ENCODE data around the gene WAS.
"Not testable (repeated sequence)": the region's sequence is repeated elsewhere in the genome, so short reads cannot be mapped to it uniquely, and the experiment has no call there.

The WAS gene

DNA sequence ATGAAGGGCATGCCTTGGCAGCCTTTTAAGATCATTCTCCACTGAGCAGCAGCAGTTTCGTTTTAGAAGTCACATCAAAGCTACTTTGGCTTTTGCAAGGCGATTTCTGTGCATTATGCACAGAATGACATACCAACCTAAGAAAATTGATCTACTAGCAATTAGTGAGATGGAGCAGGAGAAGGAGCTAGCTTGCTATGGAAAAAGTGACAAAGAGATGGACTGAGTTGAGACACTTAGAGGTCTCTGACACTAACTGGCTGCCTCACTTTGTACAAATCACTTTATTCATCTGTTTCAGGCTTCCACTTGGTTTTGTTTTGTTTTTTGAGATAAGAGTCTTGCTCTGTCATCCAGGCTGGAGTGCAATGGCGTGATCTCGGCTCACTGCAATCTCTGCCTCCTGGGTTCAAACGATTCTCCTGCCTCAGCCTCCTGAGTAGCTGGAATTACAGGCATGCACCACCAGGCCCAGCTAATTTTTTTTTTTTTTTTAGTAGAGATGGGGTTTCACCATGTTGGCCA, 31.5 kb upstream of the WAS start:
- DNase-seq; H3K27ac ChIP-seq (ENCODE audit: low read depth, low read length); H3K4ac ChIP-seq (ENCODE audit: low read depth, low read length); H2BK120ac ChIP-seq (ENCODE audit: low read depth, low read length); H3K23ac ChIP-seq (ENCODE audit: low read length); H2BK15ac ChIP-seq (replicated peaks; ENCODE audit: low read depth); H2BK5ac ChIP-seq (ENCODE audit: low read length); H2AK5ac ChIP-seq (ENCODE audit: low read length); H3K4me2 ChIP-seq (ENCODE audit: low read length); H3K36me3 ChIP-seq (ENCODE audit: control insufficient read depth, insufficient read depth, low read length); H3K9ac ChIP-seq (ENCODE audit: low read length); H3K4me3 ChIP-seq (ENCODE audit: low read length); H3K4me1 ChIP-seq (ENCODE audit: control insufficient read depth, low read depth, low read length); H4K8ac ChIP-seq (ENCODE audit: low read depth, low read length); H4K5ac ChIP-seq (ENCODE audit: low read length); H3K56ac ChIP-seq (ENCODE audit: low read length); H3K18ac ChIP-seq (ENCODE audit: low read length); H3K79me1 ChIP-seq (ENCODE audit: low read length); H3K27me3 ChIP-seq (ENCODE audit: insufficient read depth, low read length, poor library complexity); H3K79me2 ChIP-seq (ENCODE audit: control insufficient read depth, insufficient read depth, low read length): not testable (repeated sequence)
- WGBS (ENCODE audit: extremely low coverage, insufficient coverage, low lambda C conversion rate) = no CpG with 5 or more reads among the region's 5 CpGs

DNA sequence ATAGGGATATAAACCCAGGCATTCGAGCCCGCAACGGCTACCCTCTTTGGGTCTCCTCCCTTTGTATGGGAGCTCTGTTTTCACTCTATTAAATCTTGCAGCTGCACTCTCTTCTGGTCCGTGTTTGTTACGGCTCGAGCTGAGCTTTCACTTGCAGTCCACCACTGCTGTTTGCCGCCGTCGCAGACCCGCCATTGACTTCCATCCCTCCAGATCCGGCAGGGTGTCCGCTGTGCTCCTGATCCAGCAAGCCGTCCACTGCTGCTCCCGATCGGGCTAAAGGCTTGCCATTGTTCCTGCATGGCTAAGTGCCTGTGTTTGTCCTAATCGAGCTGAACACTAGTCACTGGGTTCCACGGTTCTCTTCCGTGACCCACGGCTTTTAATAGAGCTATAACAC, 28.9 kb upstream of the WAS start:
- H3K4ac ChIP-seq (ENCODE audit: low read depth, low read length); H3K23ac ChIP-seq (ENCODE audit: low read length): not testable (repeated sequence)
- no CpG with 5 or more reads among the region's 19 CpGs for WGBS (ENCODE audit: extremely low coverage, insufficient coverage, low lambda C conversion rate)

DNA sequence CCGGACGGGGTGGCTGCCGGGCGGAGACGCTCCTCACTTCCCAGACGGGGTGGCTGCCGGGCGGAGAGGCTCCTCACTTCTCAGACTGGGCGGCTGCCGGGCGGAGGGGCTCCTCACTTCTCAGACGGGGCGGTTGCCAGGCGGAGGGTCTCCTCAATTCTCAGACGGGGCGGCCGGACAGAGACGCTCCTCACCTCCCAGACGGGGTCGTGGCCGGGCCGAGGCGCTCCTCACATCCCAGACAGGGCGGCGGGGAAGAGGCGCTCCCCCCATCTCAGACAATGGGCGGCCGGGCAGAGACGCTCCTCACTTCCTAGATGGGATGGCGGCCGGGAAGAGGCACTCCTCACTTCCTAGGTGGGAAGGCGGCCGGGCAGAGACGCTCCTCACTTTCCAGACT, 23.9 kb upstream of the WAS start:
- not testable (repeated sequence) for H3K79me2 ChIP-seq (ENCODE audit: control insufficient read depth, insufficient read depth, low read length); H3K4ac ChIP-seq (ENCODE audit: low read depth, low read length); H3K56ac ChIP-seq (ENCODE audit: low read length); H4K5ac ChIP-seq (ENCODE audit: low read length); H2AK5ac ChIP-seq (ENCODE audit: low read length); H3K4me1 ChIP-seq (ENCODE audit: control insufficient read depth, low read depth, low read length); H3K18ac ChIP-seq (ENCODE audit: low read length); H3K36me3 ChIP-seq (ENCODE audit: control insufficient read depth, insufficient read depth, low read length); H3K4me2 ChIP-seq (ENCODE audit: low read length); H2BK120ac ChIP-seq (ENCODE audit: low read depth, low read length); DNase-seq; H3K9ac ChIP-seq (ENCODE audit: low read length); H3K79me1 ChIP-seq (ENCODE audit: low read length); H4K8ac ChIP-seq (ENCODE audit: low read depth, low read length); H2BK15ac ChIP-seq (replicated peaks; ENCODE audit: low read depth); H3K27ac ChIP-seq (ENCODE audit: low read depth, low read length); H3K4me3 ChIP-seq (ENCODE audit: low read length); H2BK5ac ChIP-seq (ENCODE audit: low read length); H3K27me3 ChIP-seq (ENCODE audit: insufficient read depth, low read length, poor library complexity); H3K23ac ChIP-seq (ENCODE audit: low read length)
- no CpG with 5 or more reads among the region's 34 CpGs for WGBS (ENCODE audit: extremely low coverage, insufficient coverage, low lambda C conversion rate)

More for the DNA sequence above, 28.9 kb upstream of the WAS start:
- not testable (repeated sequence) for H3K79me1 ChIP-seq (ENCODE audit: low read length); H4K5ac ChIP-seq (ENCODE audit: low read length); H3K4me2 ChIP-seq (ENCODE audit: low read length); H3K18ac ChIP-seq (ENCODE audit: low read length); DNase-seq; H3K27me3 ChIP-seq (ENCODE audit: insufficient read depth, low read length, poor library complexity); H2BK15ac ChIP-seq (replicated peaks; ENCODE audit: low read depth); H2BK120ac ChIP-seq (ENCODE audit: low read depth, low read length); H4K8ac ChIP-seq (ENCODE audit: low read depth, low read length); H3K27ac ChIP-seq (ENCODE audit: low read depth, low read length); H3K79me2 ChIP-seq (ENCODE audit: control insufficient read depth, insufficient read depth, low read length); H3K4me3 ChIP-seq (ENCODE audit: low read length); H3K56ac ChIP-seq (ENCODE audit: low read length); H3K9ac ChIP-seq (ENCODE audit: low read length); H2BK5ac ChIP-seq (ENCODE audit: low read length); H3K36me3 ChIP-seq (ENCODE audit: control insufficient read depth, insufficient read depth, low read length); H3K4me1 ChIP-seq (ENCODE audit: control insufficient read depth, low read depth, low read length); H2AK5ac ChIP-seq (ENCODE audit: low read length)

DNA sequence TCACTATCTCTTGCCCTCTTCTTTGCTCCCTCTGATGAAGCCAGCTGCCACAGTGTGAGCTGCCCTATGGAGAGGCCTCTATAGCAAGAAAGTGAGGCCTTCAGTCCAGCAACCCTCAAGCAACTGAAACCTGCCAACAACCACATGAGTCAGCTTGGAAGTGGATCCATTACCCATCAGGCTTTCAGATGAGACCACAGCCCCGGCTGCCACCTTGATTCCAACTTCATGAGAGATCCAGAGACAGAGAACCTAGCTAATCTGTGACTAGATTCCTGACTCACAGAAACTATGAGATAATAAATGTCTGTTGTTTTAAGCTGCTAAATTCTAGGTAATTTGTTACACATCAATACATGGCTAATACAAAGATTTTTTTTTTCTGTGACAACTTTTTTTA, 20.4 kb upstream of the WAS start:
- no peaks in the 10 kb centered on the region for H3K36me3 ChIP-seq (ENCODE audit: control insufficient read depth, insufficient read depth, low read length)
- no peak overlapping the region for H3K9ac ChIP-seq (ENCODE audit: low read length)
- H3K4ac ChIP-seq (ENCODE audit: low read depth, low read length) = no peak overlapping the region
- H4K5ac ChIP-seq (ENCODE audit: low read length) = no peak overlapping the region
- H3K23ac ChIP-seq (ENCODE audit: low read length) = no peak overlapping the region
- H3K27me3 ChIP-seq (ENCODE audit: insufficient read depth, low read length, poor library complexity) = no peaks in the 10 kb centered on the region
- H3K27ac ChIP-seq (ENCODE audit: low read depth, low read length) = no peak overlapping the region
- H3K4me3 ChIP-seq (ENCODE audit: low read length) = no peak overlapping the region
- H3K18ac ChIP-seq (ENCODE audit: low read length) = no peak overlapping the region
- no peaks in the 10 kb centered on the region for H3K79me1 ChIP-seq (ENCODE audit: low read length)
- no peak overlapping the region for H3K56ac ChIP-seq (ENCODE audit: low read length)
- H2AK5ac ChIP-seq (ENCODE audit: low read length) = no peak overlapping the region
- no peak overlapping the region for H2BK15ac ChIP-seq (replicated peaks; ENCODE audit: low read depth)
- no peak for DNase-seq
- H3K79me2 ChIP-seq (ENCODE audit: control insufficient read depth, insufficient read depth, low read length) = no peaks in the 10 kb centered on the region
- H3K4me1 ChIP-seq (ENCODE audit: control insufficient read depth, low read depth, low read length) = no peaks in the 10 kb centered on the region
- no CpG with 5 or more reads among the region's 1 CpG for WGBS (ENCODE audit: extremely low coverage, insufficient coverage, low lambda C conversion rate)
- no peak overlapping the region for H3K4me2 ChIP-seq (ENCODE audit: low read length)
- no peak overlapping the region for H2BK5ac ChIP-seq (ENCODE audit: low read length)
- no peak overlapping the region for H4K8ac ChIP-seq (ENCODE audit: low read depth, low read length)
- no peak overlapping the region for H2BK120ac ChIP-seq (ENCODE audit: low read depth, low read length)

DNA sequence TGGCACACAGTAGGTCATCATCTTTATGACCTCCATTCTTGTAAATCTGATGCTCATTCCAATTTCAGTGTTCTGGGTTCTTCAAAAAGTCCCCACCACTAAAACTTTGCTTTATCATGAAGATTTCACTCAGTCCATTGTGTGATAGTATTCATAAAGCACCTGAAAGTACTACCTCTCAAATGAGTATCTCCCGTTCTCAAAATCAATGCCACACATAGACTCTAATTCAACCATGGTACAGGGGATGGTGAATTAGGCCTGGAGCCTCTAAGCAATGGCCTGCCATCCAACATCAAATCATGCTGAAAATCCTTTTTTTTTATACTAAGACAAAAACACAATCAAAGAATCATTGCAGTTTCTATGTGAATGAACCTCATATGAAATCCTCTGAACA, 19.4 kb upstream of the WAS start:
- no peak overlapping the region for H3K18ac ChIP-seq (ENCODE audit: low read length)
- no peaks in the 10 kb centered on the region for H3K4me1 ChIP-seq (ENCODE audit: control insufficient read depth, low read depth, low read length)
- H3K4me2 ChIP-seq (ENCODE audit: low read length) = no peak overlapping the region
- H3K4ac ChIP-seq (ENCODE audit: low read depth, low read length) = no peak overlapping the region
- H3K79me2 ChIP-seq (ENCODE audit: control insufficient read depth, insufficient read depth, low read length) = no peaks in the 10 kb centered on the region
- H3K36me3 ChIP-seq (ENCODE audit: control insufficient read depth, insufficient read depth, low read length) = no peaks in the 10 kb centered on the region
- no peaks in the 10 kb centered on the region for H3K79me1 ChIP-seq (ENCODE audit: low read length)
- no peak overlapping the region for H3K23ac ChIP-seq (ENCODE audit: low read length)
- no CpG with 5 or more reads among the region's 1 CpG for WGBS (ENCODE audit: extremely low coverage, insufficient coverage, low lambda C conversion rate)
- no peak overlapping the region for H2BK5ac ChIP-seq (ENCODE audit: low read length)
- H3K27me3 ChIP-seq (ENCODE audit: insufficient read depth, low read length, poor library complexity) = no peaks in the 10 kb centered on the region
- H4K5ac ChIP-seq (ENCODE audit: low read length) = no peak overlapping the region
- H3K56ac ChIP-seq (ENCODE audit: low read length) = no peak overlapping the region
- no peak overlapping the region for H2BK15ac ChIP-seq (replicated peaks; ENCODE audit: low read depth)
- H2BK120ac ChIP-seq (ENCODE audit: low read depth, low read length) = no peak overlapping the region
- no peak overlapping the region for H3K27ac ChIP-seq (ENCODE audit: low read depth, low read length)
- no peak for DNase-seq
- H3K4me3 ChIP-seq (ENCODE audit: low read length) = no peak overlapping the region
- no peak overlapping the region for H3K9ac ChIP-seq (ENCODE audit: low read length)
- no peak overlapping the region for H2AK5ac ChIP-seq (ENCODE audit: low read length)
- no peak overlapping the region for H4K8ac ChIP-seq (ENCODE audit: low read depth, low read length)

DNA sequence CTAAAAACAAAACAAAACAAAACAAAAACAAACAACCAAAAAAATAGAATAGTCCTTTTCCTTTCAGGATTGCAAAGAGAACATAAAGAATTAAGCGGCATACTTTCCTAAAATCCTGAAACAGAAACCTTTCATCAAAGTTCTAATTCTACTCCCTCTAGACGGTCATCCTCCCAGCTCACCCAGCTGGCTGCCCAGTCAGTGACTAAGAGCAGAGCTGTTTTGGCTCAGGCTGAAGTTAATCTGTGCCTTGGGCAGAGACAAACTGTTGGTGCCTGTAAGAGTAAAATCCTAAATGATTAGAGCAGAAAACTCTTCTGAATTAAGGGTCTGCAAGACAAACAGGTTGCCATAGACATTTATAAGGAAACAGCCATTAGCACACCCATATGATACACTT, 17.6 kb upstream of the WAS start:
- H3K4me3 ChIP-seq (ENCODE audit: low read length) = no peak overlapping the region

More for the DNA sequence above, 17.6 kb upstream of the WAS start:
- H3K23ac ChIP-seq (ENCODE audit: low read length) = no peak overlapping the region
- no peaks in the 10 kb centered on the region for H3K4me1 ChIP-seq (ENCODE audit: control insufficient read depth, low read depth, low read length)
- H3K27ac ChIP-seq (ENCODE audit: low read depth, low read length) = no peak overlapping the region
- no peak overlapping the region for H2AK5ac ChIP-seq (ENCODE audit: low read length)
- no peak overlapping the region for H3K9ac ChIP-seq (ENCODE audit: low read length)
- H3K79me1 ChIP-seq (ENCODE audit: low read length) = no peaks in the 10 kb centered on the region
- no peaks in the 10 kb centered on the region for H3K27me3 ChIP-seq (ENCODE audit: insufficient read depth, low read length, poor library complexity)
- DNase-seq = no peak
- H3K18ac ChIP-seq (ENCODE audit: low read length) = no peak overlapping the region
- no peak overlapping the region for H2BK15ac ChIP-seq (replicated peaks; ENCODE audit: low read depth)
- H3K36me3 ChIP-seq (ENCODE audit: control insufficient read depth, insufficient read depth, low read length) = no peaks in the 10 kb centered on the region
- H2BK120ac ChIP-seq (ENCODE audit: low read depth, low read length) = no peak overlapping the region
- H4K8ac ChIP-seq (ENCODE audit: low read depth, low read length) = no peak overlapping the region
- no peak overlapping the region for H4K5ac ChIP-seq (ENCODE audit: low read length)
- H3K4me2 ChIP-seq (ENCODE audit: low read length) = no peak overlapping the region
- no peaks in the 10 kb centered on the region for H3K79me2 ChIP-seq (ENCODE audit: control insufficient read depth, insufficient read depth, low read length)
- no CpG with 5 or more reads among the region's 2 CpGs for WGBS (ENCODE audit: extremely low coverage, insufficient coverage, low lambda C conversion rate)
- no peak overlapping the region for H2BK5ac ChIP-seq (ENCODE audit: low read length)
- no peak overlapping the region for H3K4ac ChIP-seq (ENCODE audit: low read depth, low read length)
- H3K56ac ChIP-seq (ENCODE audit: low read length) = no peak overlapping the region

Data from mesendoderm (in vitro differentiated cells).